Adipose tissue (tissue), 3 donors: Measurements from ENCODE around the gene JAG1. TPM values are rescaled to one million over a fixed set of nuclear protein-coding genes. Genes with fewer than 3 reads are reported as not detected.
A peak's percentile ranks its signal among the peaks of the same experiment; 100 is the strongest.

Experiments used
- H3K27ac ChIP-seq: one replicate; pipeline ENCODE4 v1.5.1; 2013; ENCODE audit warnings: low read depth, low read length
- WGBS, 3 donors: extraction: QIAGEN DNeasy Blood & Tissue Kit; methylation state at CpG; one replicate each; pipeline ENCODE4 v1.1.7; 2013; 5-methylcytosine and 5-hydroxymethylcytosine counted together
- polyA plus RNA-seq, 3 donors: library from polyadenylated mRNA; stranded (reverse); fragments of 200-250 nt; gene quantifications; one replicate each; pipeline ENCODE4 v1.2.3, GENCODE V29; 2013
- donor health status: healthy with polysubstance abuse.
- donor health status: Bipolar disorder and iron deficiency.
- donor health status: healthy.

JAG1 gene
- polyA plus RNA-seq = 10 to 100 TPM; 11.9 to 39.6 (median 17.9) TPM

GRCh38 chr20:10673842-10674683, at the start of gene JAG1:
JAG1 (minus strand) TSS chr20:10673999; CDS start chr20:10673530, 469 bp downstream.
- 0 to 1% (median 0%) methylated on average over 80 to 84 of the region's 84 CpGs for WGBS, 3 donors
- H3K27ac ChIP-seq = peak within 1 kb of the TSS; percentile 74

- 79 to 85% (median 85%) methylated on average over 3 of the region's 3 CpGs for WGBS, 3 donors
- no peak overlapping the region for H3K27ac ChIP-seq
Observed at GRCh38 chr20:10721976-10722375, 48.2 kb upstream of the JAG1 start.

DNA sequence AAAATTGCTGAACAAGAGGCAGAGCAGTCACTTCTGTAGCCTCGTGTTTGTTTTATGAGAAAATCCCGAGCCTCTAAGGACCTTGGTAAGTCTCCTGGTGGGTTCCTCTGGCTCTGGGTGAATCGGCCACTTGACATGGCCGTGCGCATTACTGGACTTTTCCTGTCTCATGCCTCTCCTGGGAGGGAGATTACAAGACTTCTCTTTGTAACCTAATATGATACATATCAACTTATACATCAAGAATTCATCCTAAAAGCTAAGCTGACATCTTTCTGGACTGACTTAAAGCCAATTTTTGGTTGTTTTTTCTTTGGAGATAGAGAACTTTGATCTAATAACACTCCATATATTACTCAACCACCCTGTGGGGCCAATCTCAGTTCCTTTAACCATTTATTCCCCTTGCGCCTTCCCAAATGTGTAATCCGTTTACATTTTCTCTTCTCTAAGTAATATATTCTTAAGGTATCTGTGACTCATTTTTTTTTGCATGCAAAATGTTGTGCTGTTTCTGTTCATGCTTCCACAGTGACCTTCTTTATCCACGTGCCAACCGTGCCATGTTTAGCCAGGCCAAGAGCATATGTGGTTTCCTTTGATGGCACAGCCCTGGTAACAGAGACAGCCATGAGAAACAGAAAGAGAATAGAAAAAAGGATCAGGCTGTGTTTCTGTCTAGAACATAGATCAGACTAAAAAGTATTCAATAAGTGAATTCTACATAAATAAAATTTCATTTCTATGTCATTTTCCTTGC, 47.5 kb upstream of the JAG1 start:
- no peak overlapping the region for H3K27ac ChIP-seq
- 73 to 84% (median 77%) methylated on average over 9 of the region's 9 CpGs for WGBS, 3 donors

- no peak overlapping the region for H3K27ac ChIP-seq
- WGBS, 3 donors = 42 to 67% (median 43%) methylated on average over 2 of the region's 2 CpGs
Observed at GRCh38 chr20:10720565-10720964, 46.8 kb upstream of the JAG1 start.

- 71 to 78% (median 77%) methylated on average over 2 of the region's 2 CpGs for WGBS, 3 donors
- H3K27ac ChIP-seq = no peak overlapping the region
Observed at GRCh38 chr20:10719740-10720385, 46.1 kb upstream of the JAG1 start.

GRCh38 chr20:10718661-10719060, 44.9 kb upstream of the JAG1 start:
- no peak overlapping the region for H3K27ac ChIP-seq
- WGBS, 3 donors = 95 to 97% (median 97%) methylated on average over 3 of the region's 3 CpGs

- no peak overlapping the region for H3K27ac ChIP-seq
Observed at GRCh38 chr20:10716855-10717254, 43.1 kb upstream of the JAG1 start.

DNA sequence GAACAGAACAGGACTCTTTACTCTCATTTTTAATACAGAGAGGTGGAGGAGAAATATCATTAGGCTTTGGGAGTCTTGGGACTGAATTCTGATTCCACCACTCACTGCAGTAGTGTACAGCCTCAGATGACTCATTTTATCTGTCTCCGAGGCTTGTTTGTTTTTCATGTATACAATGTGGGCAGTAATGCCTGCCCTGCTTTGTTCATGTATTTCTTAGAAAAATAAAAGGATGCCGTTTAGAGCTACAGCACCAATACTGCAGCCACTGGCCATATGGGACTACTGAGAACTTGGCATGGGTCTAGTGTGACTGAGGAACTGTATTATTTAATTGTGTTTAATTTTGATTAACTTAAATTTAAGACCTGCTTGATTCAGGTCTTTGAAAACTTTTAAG, 41.2 kb upstream of the JAG1 start:
- WGBS, 3 donors = 51 to 72% (median 66%) methylated on average over 2 of the region's 2 CpGs
- no peak overlapping the region for H3K27ac ChIP-seq

DNA sequence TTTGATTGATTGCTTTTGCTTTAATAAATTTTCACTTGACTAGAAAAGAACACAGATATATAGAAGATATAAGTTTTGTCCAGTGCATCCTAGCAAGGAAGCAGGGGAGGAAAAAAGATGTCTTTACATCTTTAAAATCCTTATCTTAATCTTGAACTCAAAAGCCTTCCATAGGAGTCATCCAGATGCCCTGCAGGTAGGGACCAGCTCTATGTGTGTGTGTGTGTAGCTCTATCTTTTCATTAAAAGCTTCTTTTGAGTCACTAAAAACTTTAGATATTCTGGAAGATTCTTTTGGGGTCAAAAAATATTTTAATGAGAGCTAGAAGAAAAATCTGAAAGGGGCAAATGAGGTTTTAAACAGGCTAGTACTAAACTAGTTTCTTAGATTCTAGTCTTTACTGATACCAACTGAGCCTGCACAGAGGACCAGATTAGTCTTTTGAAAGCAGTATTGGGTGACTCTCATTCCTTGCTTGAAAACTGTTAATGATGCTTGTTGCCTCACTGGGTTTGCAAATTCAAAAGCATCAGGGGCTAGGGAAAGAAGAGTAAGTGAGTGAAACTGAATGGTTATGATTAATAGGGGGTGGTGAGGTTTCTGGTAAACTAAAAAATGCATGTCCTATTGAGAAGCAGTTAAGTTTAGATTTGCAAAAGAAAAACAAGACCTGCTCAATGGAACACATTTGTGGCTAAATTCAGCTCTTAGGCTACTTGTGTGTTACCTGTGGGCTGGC, 40.6 kb upstream of the JAG1 start:
- H3K27ac ChIP-seq = no peak overlapping the region

DNA sequence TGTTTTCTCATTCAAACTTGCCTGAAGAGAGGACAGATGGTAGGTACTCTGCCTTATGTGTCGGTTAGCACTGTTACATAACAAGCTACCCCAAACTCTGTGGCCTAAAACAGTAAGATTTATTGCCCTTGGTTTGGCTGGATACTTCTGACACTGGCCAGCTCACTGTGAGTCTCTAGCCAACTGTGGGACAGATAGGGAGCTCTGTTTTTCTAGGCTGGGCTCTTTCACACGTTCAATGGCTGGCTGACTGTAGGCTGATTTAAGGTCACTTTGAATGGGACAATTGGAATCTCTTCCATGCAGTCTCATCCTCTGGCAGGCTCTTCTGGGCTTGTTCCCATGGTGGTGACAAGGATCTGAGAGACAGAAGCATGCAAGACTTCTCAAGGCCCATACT, 39.4 kb upstream of the JAG1 start:
- WGBS, 3 donors = 29 to 67% (median 54%) methylated on average over 2 of the region's 2 CpGs
- H3K27ac ChIP-seq = no peak overlapping the region

DNA sequence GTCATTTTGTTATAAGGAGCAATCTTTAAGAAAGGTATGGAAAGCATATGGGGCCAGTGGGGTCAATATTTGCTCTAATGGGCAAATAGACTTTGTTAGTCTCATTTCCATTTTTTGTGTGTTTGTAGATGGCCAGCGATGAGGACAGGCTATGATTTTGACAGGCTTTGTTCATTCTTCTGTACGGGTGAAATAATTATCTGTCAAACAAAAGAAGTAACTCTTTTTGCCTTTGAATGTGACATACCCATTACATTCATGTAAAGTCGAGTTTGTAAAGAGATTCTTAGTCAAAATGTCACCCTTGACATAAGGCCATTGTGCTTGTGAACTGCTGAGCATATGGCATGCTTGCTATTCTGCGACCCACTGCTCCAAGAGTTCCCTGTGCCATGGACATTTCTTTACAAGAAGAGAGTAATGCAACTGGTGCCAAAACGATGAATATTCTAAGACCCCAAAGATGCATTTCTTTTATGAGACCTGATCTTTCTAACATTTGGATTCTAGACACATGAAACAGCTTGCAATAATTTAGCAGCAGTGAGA, 38.2 kb upstream of the JAG1 start:
- H3K27ac ChIP-seq = no peak overlapping the region
- 62 to 80% (median 71%) methylated on average over 5 of the region's 5 CpGs for WGBS, 3 donors

DNA sequence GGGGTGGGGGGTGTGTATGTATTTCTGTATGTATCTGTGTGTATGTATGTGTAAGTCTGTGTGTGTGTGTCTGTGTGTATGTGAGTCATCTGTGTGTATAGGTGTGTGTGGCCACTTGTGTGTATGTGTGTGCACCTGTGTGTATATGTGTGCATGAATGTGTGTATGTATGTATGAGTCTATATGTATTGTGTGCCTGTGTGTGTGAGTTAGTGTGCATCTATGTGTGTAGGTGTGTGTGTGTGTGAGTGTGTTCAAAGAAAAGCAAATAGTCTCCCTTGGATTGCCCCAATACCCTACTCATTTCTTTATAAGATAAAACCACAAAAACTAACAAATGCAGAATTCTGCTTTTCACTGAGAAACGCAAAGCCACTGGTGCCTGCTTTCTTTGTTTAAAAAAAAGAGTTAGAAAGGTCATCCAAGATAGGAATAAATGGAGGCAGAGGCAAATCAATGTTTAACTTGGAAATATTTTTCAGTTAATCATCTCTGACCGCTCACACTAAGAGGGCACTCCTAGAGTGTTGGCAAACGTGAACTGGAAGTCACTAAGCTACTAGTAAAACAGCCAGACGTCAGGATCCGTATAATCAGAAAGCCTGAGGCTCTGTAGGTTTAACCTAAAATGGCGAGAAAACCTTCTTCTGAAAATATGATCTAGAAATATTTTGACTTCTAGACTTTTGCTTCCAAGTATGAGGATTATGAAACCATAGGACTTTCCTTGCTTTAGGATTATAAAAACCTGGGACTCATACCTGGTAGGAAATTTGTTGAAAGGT, 37.4 kb upstream of the JAG1 start:
- 31 to 89% (median 78%) methylated on average over 6 of the region's 6 CpGs for WGBS, 3 donors
- no peak overlapping the region for H3K27ac ChIP-seq

DNA sequence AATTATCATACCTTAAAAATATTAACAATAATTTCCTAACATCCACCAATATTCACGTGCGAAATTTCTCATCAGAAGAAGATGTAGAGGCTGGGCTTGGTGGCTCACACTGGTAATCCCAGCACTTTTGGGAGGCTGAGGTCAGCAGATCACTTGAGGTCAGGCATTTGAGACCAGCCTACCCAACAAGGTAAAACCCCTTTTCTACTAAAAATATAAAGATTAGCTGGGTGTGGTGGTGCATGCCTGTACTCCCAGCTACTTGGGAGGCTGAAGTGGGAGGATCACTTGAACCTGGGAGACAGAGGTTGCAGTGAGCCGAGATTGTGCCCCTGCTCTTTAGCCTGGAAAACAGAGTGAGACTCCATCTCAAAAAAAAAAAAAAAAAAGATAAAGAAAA, 36.1 kb upstream of the JAG1 start:
- 96 to 98% (median 97%) methylated on average over 3 of the region's 3 CpGs for WGBS, 3 donors
- H3K27ac ChIP-seq = no peak overlapping the region

DNA sequence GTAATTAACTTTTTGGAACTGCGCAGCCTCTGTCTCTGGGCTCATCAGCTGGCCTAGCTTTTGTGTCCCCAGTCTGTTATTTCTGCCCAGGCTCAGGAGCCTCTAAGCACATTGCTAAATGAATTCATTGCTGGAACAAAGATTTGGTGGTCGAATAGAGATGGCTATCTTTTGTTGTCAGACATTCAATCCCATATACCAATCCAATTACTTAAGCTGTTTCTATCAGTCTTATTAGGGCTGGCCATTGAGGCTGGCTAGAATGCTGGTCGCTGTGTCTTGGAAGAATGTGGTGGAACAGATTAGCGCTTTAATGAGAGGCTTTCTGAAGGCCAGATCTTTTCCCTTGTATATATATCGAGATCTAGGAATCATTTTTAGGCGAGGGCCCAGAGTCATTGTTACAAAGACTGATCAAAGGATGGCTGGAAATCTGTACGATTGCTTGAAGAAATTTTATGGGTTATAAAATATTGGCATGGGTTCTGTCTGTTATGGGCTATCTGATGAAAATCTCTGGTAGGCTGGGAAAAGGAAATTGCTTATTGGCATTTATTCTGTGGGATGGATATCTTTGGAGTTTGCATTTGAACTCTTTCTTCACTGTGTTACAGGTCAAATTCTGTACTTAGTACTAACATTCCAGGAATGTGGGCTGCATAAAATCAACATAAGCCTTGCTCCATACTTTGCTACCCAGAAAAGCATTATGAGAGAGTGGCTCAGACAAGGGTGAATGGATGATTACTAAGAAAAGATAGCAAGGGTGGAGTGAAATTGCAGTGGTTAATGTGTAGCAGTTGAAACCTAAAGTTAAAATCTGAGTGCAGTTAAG, 34.8 kb upstream of the JAG1 start:
- H3K27ac ChIP-seq = no peak overlapping the region

GRCh38 chr20:10707791-10708190, 34.0 kb upstream of the JAG1 start:
- no peak overlapping the region for H3K27ac ChIP-seq
- 67 to 89% (median 82%) methylated on average over 1 of the region's 1 CpG for WGBS, 3 donors

More for the DNA sequence above, 34.8 kb upstream of the JAG1 start:
- 79 to 89% (median 88%) methylated on average over 7 of the region's 7 CpGs for WGBS, 3 donors

GRCh38 chr20:10707068-10707467, 33.3 kb upstream of the JAG1 start:
- 78 to 84% (median 79%) methylated on average over 4 of the region's 4 CpGs for WGBS, 3 donors

GRCh38 chr20:10706460-10706811, 32.6 kb upstream of the JAG1 start:
- H3K27ac ChIP-seq = no peak overlapping the region
- 96 to 98% (median 97%) methylated on average over 12 of the region's 12 CpGs for WGBS, 3 donors

More at GRCh38 chr20:10707068-10707467, 33.3 kb upstream of the JAG1 start:
- no peak overlapping the region for H3K27ac ChIP-seq
